Smooth muscle cell (in vitro differentiated cells): ENCODE results near the gene TMEM53. TPM values are rescaled to one million over a fixed set of nuclear protein-coding genes. Genes with fewer than 3 reads are reported as not detected.
A peak's percentile ranks its signal among the peaks of the same experiment; 100 is the strongest.

Experiments used
- DNase-seq: peaks from one replicate; lab custom pipeline; 2025; ENCODE audit not compliant: unreplicated experiment; lab: John Stamatoyannopoulos, UW
- H2AFZ ChIP-seq: fragments of 200-600 bp; sonication (generic); 2 replicates; pipeline ENCODE4 v1.6.0; 2016; ENCODE audit warnings: antibody characterized with exemption, low read depth, mild to moderate bottlenecking
- H3F3A ChIP-seq: fragments of 200-600 bp; sonication (generic); 2 replicates; pipeline ENCODE4 v1.6.0; 2017; ENCODE audit warnings: antibody characterized with exemption, low read depth
- H3K27ac ChIP-seq: fragments of 200-600 bp; sonication (generic); 2 replicates; pipeline ENCODE4 v1.5.1; 2016; ENCODE audit warnings: low read depth, mild to moderate bottlenecking
- H3K27me3 ChIP-seq: fragments of 200-600 bp; sonication (generic); 2 replicates; pipeline ENCODE4 v1.6.1; 2016; ENCODE audit warnings: low read depth, mild to moderate bottlenecking
- H3K36me3 ChIP-seq: fragments of 200-600 bp; sonication (generic); 2 replicates; pipeline ENCODE4 v1.5.1; 2016; ENCODE audit warnings: low read depth
- H3K4me1 ChIP-seq: fragments of 200-600 bp; sonication (generic); 2 replicates; pipeline ENCODE4 v1.5.1; 2016; ENCODE audit warnings: low read depth
- H3K4me2 ChIP-seq: fragments of 200-600 bp; sonication (generic); 2 replicates; pipeline ENCODE4 v1.6.0; 2016; ENCODE audit warnings: mild to moderate bottlenecking
- H3K4me3 ChIP-seq: fragments of 200-600 bp; sonication (generic); 2 replicates; pipeline ENCODE4 v1.5.1; 2016; ENCODE audit warnings: mild to moderate bottlenecking
- H3K79me2 ChIP-seq: fragments of 200-600 bp; sonication (generic); 2 replicates; pipeline ENCODE4 v1.6.0; 2016; ENCODE audit warnings: low read depth, mild to moderate bottlenecking
- H3K9ac ChIP-seq: fragments of 200-600 bp; sonication (generic); 2 replicates; pipeline ENCODE4 v1.6.0; 2016; ENCODE audit warnings: low read depth
- H3K9me3 ChIP-seq: fragments of 200-600 bp; sonication (generic); replicated peaks from 2 replicates; pipeline ENCODE4 v1.5.1; 2016; ENCODE audit warnings: low read depth
- H4K20me1 ChIP-seq: fragments of 200-600 bp; sonication (generic); 2 replicates; pipeline ENCODE4 v1.6.0; 2016; ENCODE audit warnings: low read depth
- CTCF ChIP-seq: fragments of 200-600 bp; sonication (generic); IDR thresholded peaks from 2 replicates; pipeline ENCODE4 v1.5.1; 2017; ENCODE audit warnings: borderline replicate concordance, mild to moderate bottlenecking, antibody characterized with exemption; ENCODE audit not compliant: insufficient read depth, poor library complexity, severe bottlenecking
- WGBS: methylation state at CpG from one replicate; pipeline ENCODE4 v1.1.7; 2016; ENCODE audit warnings: low lambda C conversion rate; 5-methylcytosine and 5-hydroxymethylcytosine counted together
- polyA plus RNA-seq: library from polyadenylated mRNA; unstranded; fragments of >200 nt; fragmentation: Nextera tagmentation; extraction: Ambion mirVana; gene quantifications from 2 replicates; pipeline ENCODE4 v1.2.1, GENCODE V29; 2016
- total RNA-seq: library from RNA; depleted of rRNA; stranded (reverse); fragments of >200 nt; gene quantifications from 2 replicates; pipeline ENCODE4 v1.2.3, GENCODE V29; 2014

TMEM53 gene
- total and polyA plus RNA-seq, 2 experiments from 2014 or later, result 8.1 to 15.5 TPM

GRCh38 chr1:44721485-44722361 is 47.4 kb upstream of the TMEM53 start:
- Histone ChIP-seq H3K36me3 (no peaks in the 10 kb centered on the region), H3K79me2 (no peaks in the 10 kb centered on the region), H3K4me3 (no peak overlapping the region), H4K20me1 (no peaks in the 10 kb centered on the region), H3F3A (no peaks in the 10 kb centered on the region), H3K9me3 (no peaks in the 10 kb centered on the region), H2AFZ (no peak overlapping the region), H3K4me2 (peak overlapping the region; percentile 48), H3K9ac (no peak overlapping the region), H3K4me1 (no peaks in the 10 kb centered on the region), H3K27me3 (no peaks in the 10 kb centered on the region), H3K27ac (peak overlapping the region; percentile 69)
- no peak for TF ChIP-seq CTCF
- WGBS, result 38% methylated on average over 14 of the region's 14 CpGs
- DNase-seq, result no peak

GRCh38 chr1:44720281-44720680 is 46.0 kb upstream of the TMEM53 start:
- Histone ChIP-seq H3K9ac (no peak overlapping the region), H3K4me1 (no peaks in the 10 kb centered on the region), H3K27me3 (no peaks in the 10 kb centered on the region), H3F3A (no peaks in the 10 kb centered on the region), H3K9me3 (no peaks in the 10 kb centered on the region), H4K20me1 (no peaks in the 10 kb centered on the region), H3K4me2 (no peak overlapping the region), H3K79me2 (no peaks in the 10 kb centered on the region), H3K27ac (no peak overlapping the region), H3K4me3 (no peak overlapping the region), H3K36me3 (no peaks in the 10 kb centered on the region), H2AFZ (no peak overlapping the region)
- TF ChIP-seq CTCF, result no peak
- WGBS, result 91% methylated on average over 4 of the region's 4 CpGs
- no peak for DNase-seq

GRCh38 chr1:44719318-44719717 is 45.0 kb upstream of the TMEM53 start:
- no peaks in the 10 kb centered on the region for H3F3A ChIP-seq
- no peaks in the 10 kb centered on the region for H3K9me3 ChIP-seq
- H3K79me2 ChIP-seq, result no peaks in the 10 kb centered on the region
- no peaks in the 10 kb centered on the region for H3K4me1 ChIP-seq
- no peaks in the 10 kb centered on the region for H3K27me3 ChIP-seq
- no peak overlapping the region for H3K4me2 ChIP-seq
- no peak overlapping the region for H3K27ac ChIP-seq
- H3K4me3 ChIP-seq, result no peak overlapping the region
- H2AFZ ChIP-seq, result no peak overlapping the region
- no peak for TF ChIP-seq CTCF
- 78% methylated on average over 5 of the region's 5 CpGs for WGBS
- no peak for DNase-seq
- no peak overlapping the region for H3K9ac ChIP-seq
- no peaks in the 10 kb centered on the region for H4K20me1 ChIP-seq
- no peaks in the 10 kb centered on the region for H3K36me3 ChIP-seq

- H3K36me3 ChIP-seq, result no peaks in the 10 kb centered on the region
- no peak overlapping the region for H3K4me2 ChIP-seq
Observed at GRCh38 chr1:44718091-44718490, 43.8 kb upstream of the TMEM53 start.

More at GRCh38 chr1:44718091-44718490, 43.8 kb upstream of the TMEM53 start:
- Histone ChIP-seq H3K4me1 (no peaks in the 10 kb centered on the region), H3K79me2 (no peaks in the 10 kb centered on the region), H3K27me3 (no peaks in the 10 kb centered on the region), H3K4me3 (no peak overlapping the region), H3F3A (no peaks in the 10 kb centered on the region), H3K9me3 (no peaks in the 10 kb centered on the region), H2AFZ (no peak overlapping the region), H3K9ac (no peak overlapping the region), H3K27ac (no peak overlapping the region), H4K20me1 (no peaks in the 10 kb centered on the region)
- WGBS, result 90% methylated on average over 6 of the region's 6 CpGs
- TF ChIP-seq CTCF, result no peak
- DNase-seq, result no peak
